IPS DF 6.9 (cell line): ENCODE measurements around the gene CD300LG.

Experiments used
- DNase-seq: peaks from one replicate; pipeline ENCODE4 v3.0.0-alpha.2; 2013; ENCODE audit warnings: low read depth, low spot score
- H3K27ac ChIP-seq: one replicate; pipeline ENCODE4 v1.5.1; 2013; ENCODE audit warnings: low read length, control low read depth
- H3K27me3 ChIP-seq: 2 replicates; pipeline ENCODE4 v1.6.1; 2013; ENCODE audit warnings: mild to moderate bottlenecking, low read length; ENCODE audit not compliant: control insufficient read depth, insufficient read depth
- H3K36me3 ChIP-seq: 2 replicates; pipeline ENCODE4 v1.6.1; 2013; ENCODE audit warnings: low read length; ENCODE audit not compliant: control insufficient read depth, insufficient read depth
- H3K4me1 ChIP-seq: 2 replicates; pipeline ENCODE4 v1.6.1; 2013; ENCODE audit warnings: low read length; ENCODE audit not compliant: control insufficient read depth, insufficient read depth
- H3K4me3 ChIP-seq: 2 replicates; pipeline ENCODE4 v1.5.1; 2013; ENCODE audit warnings: mild to moderate bottlenecking, low read length
- H3K9me3 ChIP-seq: 2 replicates; pipeline ENCODE4 v1.6.1; 2013; ENCODE audit warnings: low read length, inconsistent platforms; ENCODE audit not compliant: control insufficient read depth, insufficient read depth
- WGBS: extraction: QIAGEN DNeasy Blood & Tissue Kit; methylation state at CpG from one replicate; pipeline ENCODE4 v1.1.7; 2013; ENCODE audit warnings: mixed read lengths, missing lambda C conversion rate; ENCODE audit not compliant: insufficient read length, insufficient coverage; 5-methylcytosine and 5-hydroxymethylcytosine counted together

Gene CD300LG

GRCh38 chr17:43823350-43824084 is 23.5 kb upstream of the CD300LG start:
- no peak overlapping the region for H3K27ac ChIP-seq
- H3K27me3 ChIP-seq: no peaks in the 10 kb centered on the region
- no peak for DNase-seq
- no peak overlapping the region for H3K4me3 ChIP-seq
- no peaks in the 10 kb centered on the region for H3K9me3 ChIP-seq
- H3K36me3 ChIP-seq: 0 out of 2 replicates have a peak, but pooled peaks cover 2% of the 10 kb centered on the region
- no CpG with 5 or more reads among the region's 10 CpGs for WGBS
- no peaks in the 10 kb centered on the region; the same call in 1 of the 2 replicates for H3K4me1 ChIP-seq

GRCh38 chr17:43825567-43825966 is 21.4 kb upstream of the CD300LG start:
- Histone ChIP-seq H3K9me3 (no peaks in the 10 kb centered on the region), H3K4me3 (no peak overlapping the region), H3K27me3 (no peaks in the 10 kb centered on the region), H3K36me3 (0 out of 2 replicates have a peak, but pooled peaks cover 2% of the 10 kb centered on the region), H3K4me1 (no peaks in the 10 kb centered on the region; the same call in 1 of the 2 replicates), H3K27ac (no peak overlapping the region)
- WGBS: no CpG with 5 or more reads among the region's 12 CpGs
- no peak for DNase-seq

GRCh38 chr17:43826206-43826605 is 20.8 kb upstream of the CD300LG start:
- Histone ChIP-seq H3K36me3 (0 out of 2 replicates have a peak, but pooled peaks cover 2% of the 10 kb centered on the region), H3K27ac (no peak overlapping the region), H3K9me3 (no peaks in the 10 kb centered on the region), H3K4me1 (no peaks in the 10 kb centered on the region), H3K4me3 (no peak overlapping the region), H3K27me3 (no peaks in the 10 kb centered on the region)
- WGBS: no CpG with 5 or more reads among the region's 7 CpGs
- DNase-seq: no peak

- Histone ChIP-seq H3K4me1 (no peaks in the 10 kb centered on the region), H3K27ac (no peak overlapping the region), H3K27me3 (no peaks in the 10 kb centered on the region), H3K36me3 (0 out of 2 replicates have a peak, but pooled peaks cover 2% of the 10 kb centered on the region), H3K9me3 (no peaks in the 10 kb centered on the region), H3K4me3 (no peak overlapping the region)
- DNase-seq: no peak
- no CpG with 5 or more reads among the region's 9 CpGs for WGBS
Observed at GRCh38 chr17:43827596-43827995, 19.4 kb upstream of the CD300LG start.

- H3K4me1 ChIP-seq: no peaks in the 10 kb centered on the region
- H3K27me3 ChIP-seq: no peaks in the 10 kb centered on the region; the same call in 1 of the 2 replicates
- DNase-seq: no peak
- WGBS: no CpG with 5 or more reads among the region's 14 CpGs
- no peak overlapping the region for H3K27ac ChIP-seq
- no peaks in the 10 kb centered on the region for H3K9me3 ChIP-seq
- 0 out of 2 replicates have a peak, but pooled peaks cover 2% of the 10 kb centered on the region for H3K36me3 ChIP-seq
- no peak overlapping the region for H3K4me3 ChIP-seq
Observed at GRCh38 chr17:43829738-43830137, 17.2 kb upstream of the CD300LG start.

GRCh38 chr17:43830510-43831140 is 16.4 kb upstream of the CD300LG start:
- Histone ChIP-seq H3K27ac (no peak overlapping the region), H3K4me1 (no peaks in the 10 kb centered on the region), H3K27me3 (no peaks in the 10 kb centered on the region; the same call in 1 of the 2 replicates), H3K36me3 (no peaks in the 10 kb centered on the region), H3K9me3 (no peaks in the 10 kb centered on the region), H3K4me3 (no peak overlapping the region)
- no CpG with 5 or more reads among the region's 7 CpGs for whole genome bisulfite sequencing
- no peak for DNase-seq

GRCh38 chr17:43831633-43832032 is 15.3 kb upstream of the CD300LG start:
- no peak overlapping the region for H3K27ac ChIP-seq
- no peaks in the 10 kb centered on the region for H3K4me1 ChIP-seq
- no peaks in the 10 kb centered on the region for H3K36me3 ChIP-seq
- no peak for DNase-seq
- H3K9me3 ChIP-seq: no peaks in the 10 kb centered on the region
- no peak overlapping the region for H3K4me3 ChIP-seq
- no peaks in the 10 kb centered on the region; the same call in 1 of the 2 replicates for H3K27me3 ChIP-seq
- WGBS: no CpG with 5 or more reads among the region's 8 CpGs

- DNase-seq: no peak
- Histone ChIP-seq H3K9me3 (no peaks in the 10 kb centered on the region), H3K36me3 (no peaks in the 10 kb centered on the region), H3K27me3 (no peaks in the 10 kb centered on the region; the same call in 1 of the 2 replicates), H3K4me3 (peak overlapping the region; percentile 67), H3K4me1 (no peaks in the 10 kb centered on the region), H3K27ac (no peak overlapping the region)
- no CpG with 5 or more reads among the region's 51 CpGs for WGBS
Observed at GRCh38 chr17:43832168-43832975, 14.6 kb upstream of the CD300LG start.

GRCh38 chr17:43832976-43833829 is 13.8 kb upstream of the CD300LG start, which contains the start of gene MPP3:
TSS of gene MPP3 (minus strand) at chr17:43833146. CDS start at chr17:43831906, 1,240 bp downstream.
- Histone ChIP-seq H3K27me3 (no peaks in the 10 kb centered on the region; the same call in 1 of the 2 replicates), H3K4me3 (peak within 1 kb of the TSS; percentile 67), H3K36me3 (no peaks in the 10 kb centered on the region), H3K4me1 (no peaks in the 10 kb centered on the region), H3K9me3 (no peaks in the 10 kb centered on the region), H3K27ac (no peak within 1 kb of the TSS)
- DNase-seq: no peak
- no CpG with 5 or more reads among the region's 87 CpGs for WGBS
